Muscle layer of duodenum (tissue), 2 donors: ENCODE results near the gene ATP1A2.
A peak's percentile ranks its signal among the peaks of the same experiment; 100 is the strongest.

Experiments used
- H3K27ac ChIP-seq: one replicate; pipeline ENCODE4 v1.7.0; 2013; ENCODE audit warnings: mild to moderate bottlenecking, low read length
- H3K27me3 ChIP-seq: one replicate; pipeline ENCODE4 v1.7.0; 2013; ENCODE audit warnings: low read depth, mild to moderate bottlenecking, control low read depth, low read length
- H3K36me3 ChIP-seq, 2 donors: one replicate each; pipeline ENCODE4 v1.7.0; 2013; ENCODE audit warnings: low read length in 2 of 2, control low read depth in 1 of 2, mild to moderate bottlenecking in 1 of 2; ENCODE audit not compliant: insufficient read depth in 2 of 2, control insufficient read depth in 1 of 2
- H3K4me1 ChIP-seq, 2 donors: one replicate each; pipeline ENCODE4 v1.7.0; 2013; ENCODE audit warnings: low read length in 2 of 2, mild to moderate bottlenecking in 2 of 2, control low read depth in 1 of 2, moderate library complexity in 1 of 2; ENCODE audit not compliant: insufficient read depth in 2 of 2, control insufficient read depth in 1 of 2
- H3K4me3 ChIP-seq, 2 donors: one replicate each; pipeline ENCODE4 v1.7.0; 2013; ENCODE audit warnings: low read length in 2 of 2, low read depth in 1 of 2, mild to moderate bottlenecking in 1 of 2
- H3K9me3 ChIP-seq, 2 donors: one replicate each; pipeline ENCODE4 v1.7.0; 2013; ENCODE audit warnings: low read length in 2 of 2, control low read depth in 1 of 2, mild to moderate bottlenecking in 1 of 2; ENCODE audit not compliant: control insufficient read depth in 1 of 2
- donor health status: healthy.

The ATP1A2 gene

DNA sequence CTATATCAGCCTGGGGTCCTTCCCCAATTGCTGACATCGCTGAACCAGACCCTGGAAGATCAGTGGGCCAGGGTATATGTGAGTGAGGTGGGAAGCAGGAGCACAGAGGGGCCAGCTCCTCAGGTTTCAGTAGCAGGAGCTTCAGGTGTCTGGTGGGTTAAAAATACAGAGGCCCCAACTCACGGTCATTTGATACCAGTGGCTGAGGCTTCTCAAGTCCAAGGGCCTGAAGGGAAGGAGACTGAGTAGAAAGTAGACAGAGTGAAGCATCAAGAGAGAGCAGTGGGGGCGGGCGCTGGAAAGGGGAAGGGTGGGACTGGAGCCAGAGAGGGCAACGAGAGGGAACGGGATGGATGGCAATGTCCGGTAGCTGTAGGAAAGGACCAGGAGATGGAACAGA is 72.8 kb downstream of the ATP1A2 start:
- H3K27me3 ChIP-seq: no peaks in the 10 kb centered on the region
- H3K9me3 ChIP-seq: no peaks in the 10 kb centered on the region
- peaks cover 5 to 36% of the 10 kb centered on the region in 2 donors for H3K4me1 ChIP-seq
- H3K4me3 ChIP-seq: no peak overlapping the region
- H3K27ac ChIP-seq: no peak overlapping the region
- H3K36me3 ChIP-seq: no peaks in the 10 kb centered on the region

- H3K4me1 ChIP-seq: peaks cover 8 to 38% of the 10 kb centered on the region in 2 donors
- peak within 1 kb of the TSS in 1 of 2 donors; percentile 14 for H3K4me3 ChIP-seq
- no peaks in the 10 kb centered on the region for H3K9me3 ChIP-seq
- no peaks in the 10 kb centered on the region for H3K27me3 ChIP-seq
- no peaks in the 10 kb centered on the region for H3K36me3 ChIP-seq
- H3K27ac ChIP-seq: no peak within 1 kb of the TSS
These were observed 74.4 kb downstream of the ATP1A2 start, which contains the start of gene CASQ1 for GRCh38 chr1:160189649-160190625. Gene CASQ1 (plus strand): TSS chr1:160190575. CDS start chr1:160190752, 177 bp downstream.

DNA sequence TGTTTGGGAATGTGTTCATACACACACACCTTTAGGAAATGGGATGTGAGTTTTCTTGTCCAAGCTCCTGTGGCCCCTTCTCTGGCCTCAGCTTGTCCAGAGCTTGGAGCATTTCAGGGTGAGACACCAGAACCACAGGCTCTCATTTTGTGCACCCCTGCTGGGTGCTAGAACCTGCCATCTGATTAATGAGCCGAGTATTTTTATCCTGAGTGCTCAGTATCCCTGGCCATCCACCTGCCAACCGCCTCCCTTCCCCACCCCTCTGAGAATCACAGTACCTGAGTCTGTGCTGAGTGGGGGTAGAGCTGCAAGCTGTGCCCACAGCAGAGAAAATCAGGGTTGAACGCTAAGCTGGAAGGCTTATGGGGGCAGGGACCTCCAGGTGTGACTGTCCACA is 76.2 kb downstream of the ATP1A2 start:
- Histone ChIP-seq H3K36me3 (no peaks in the 10 kb centered on the region), H3K4me1 (peaks cover 8 to 38% of the 10 kb centered on the region in 2 donors), H3K27ac (no peak overlapping the region), H3K4me3 (no peak overlapping the region), H3K27me3 (no peaks in the 10 kb centered on the region), H3K9me3 (no peaks in the 10 kb centered on the region)

- Histone ChIP-seq H3K4me3 (no peak overlapping the region), H3K27me3 (no peaks in the 10 kb centered on the region), H3K27ac (no peak overlapping the region), H3K36me3 (no peaks in the 10 kb centered on the region), H3K4me1 (peaks cover 8 to 38% of the 10 kb centered on the region in 2 donors), H3K9me3 (no peaks in the 10 kb centered on the region)
These were observed 76.7 kb downstream of the ATP1A2 start for GRCh38 chr1:160192234-160192633.
